LNCaP clone FGC (cell line): ENCODE results near the gene PRKCE.

ENCODE experiments used
- DNase-seq: peaks from one replicate; pipeline ENCODE4 v3.0.0-alpha.2; 2011; ENCODE audit warnings: low read depth
- H3K4me3 ChIP-seq: 2 replicates; pipeline ENCODE4 v1.5.1; 2011; ENCODE audit warnings: mild to moderate bottlenecking, low read depth, low read length, control low read depth
- TF ChIP-seq, protein P1 (sequence below): IDR thresholded peaks from 2 replicates; pipeline ENCODE4 v1.5.1; 2012; ENCODE audit warnings: mild to moderate bottlenecking; ENCODE audit not compliant: control insufficient read depth, insufficient read depth; ENCODE audit errors: extremely low read depth

The PRKCE gene

DNA sequence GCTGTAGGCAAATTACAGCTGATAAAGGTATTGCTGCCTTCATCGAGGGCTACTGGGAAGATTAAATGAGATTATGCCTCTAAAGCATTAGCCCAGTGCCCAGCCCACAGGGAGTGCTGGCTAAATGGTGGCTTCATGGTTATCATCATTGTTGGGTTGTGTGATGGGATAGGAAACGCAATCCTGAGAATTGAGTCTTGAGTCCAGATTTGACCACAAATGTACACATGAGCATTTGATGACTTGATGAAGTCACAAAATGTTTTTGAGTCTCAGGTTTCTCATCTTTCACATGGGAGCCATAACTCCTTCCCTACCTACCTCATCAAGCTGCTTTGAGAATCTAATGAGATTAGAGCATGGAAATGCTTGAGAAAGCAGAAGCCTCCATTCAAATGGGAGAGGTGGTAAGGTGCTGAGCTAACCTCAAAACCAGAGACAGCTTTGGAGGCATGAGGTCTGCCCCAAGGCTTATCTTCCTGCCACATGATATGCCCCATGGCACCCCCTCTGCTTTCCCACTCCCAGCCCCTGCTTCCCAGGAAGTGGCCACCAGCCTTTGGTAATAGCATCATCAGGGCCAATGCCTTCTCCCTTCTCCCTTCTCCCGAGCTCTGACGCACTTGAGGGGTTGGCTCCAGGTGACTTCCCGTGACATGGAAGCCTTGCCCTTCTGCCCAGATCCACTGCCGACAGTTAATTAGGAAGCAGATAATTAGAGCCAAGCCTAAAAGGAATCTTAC lies 496.3 kb downstream of the PRKCE start:
- DNase-seq = no peak
- TF ChIP-seq, protein P1, sequence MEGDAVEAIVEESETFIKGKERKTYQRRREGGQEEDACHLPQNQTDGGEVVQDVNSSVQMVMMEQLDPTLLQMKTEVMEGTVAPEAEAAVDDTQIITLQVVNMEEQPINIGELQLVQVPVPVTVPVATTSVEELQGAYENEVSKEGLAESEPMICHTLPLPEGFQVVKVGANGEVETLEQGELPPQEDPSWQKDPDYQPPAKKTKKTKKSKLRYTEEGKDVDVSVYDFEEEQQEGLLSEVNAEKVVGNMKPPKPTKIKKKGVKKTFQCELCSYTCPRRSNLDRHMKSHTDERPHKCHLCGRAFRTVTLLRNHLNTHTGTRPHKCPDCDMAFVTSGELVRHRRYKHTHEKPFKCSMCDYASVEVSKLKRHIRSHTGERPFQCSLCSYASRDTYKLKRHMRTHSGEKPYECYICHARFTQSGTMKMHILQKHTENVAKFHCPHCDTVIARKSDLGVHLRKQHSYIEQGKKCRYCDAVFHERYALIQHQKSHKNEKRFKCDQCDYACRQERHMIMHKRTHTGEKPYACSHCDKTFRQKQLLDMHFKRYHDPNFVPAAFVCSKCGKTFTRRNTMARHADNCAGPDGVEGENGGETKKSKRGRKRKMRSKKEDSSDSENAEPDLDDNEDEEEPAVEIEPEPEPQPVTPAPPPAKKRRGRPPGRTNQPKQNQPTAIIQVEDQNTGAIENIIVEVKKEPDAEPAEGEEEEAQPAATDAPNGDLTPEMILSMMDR = no peak
- no peak overlapping the region for H3K4me3 ChIP-seq

DNA sequence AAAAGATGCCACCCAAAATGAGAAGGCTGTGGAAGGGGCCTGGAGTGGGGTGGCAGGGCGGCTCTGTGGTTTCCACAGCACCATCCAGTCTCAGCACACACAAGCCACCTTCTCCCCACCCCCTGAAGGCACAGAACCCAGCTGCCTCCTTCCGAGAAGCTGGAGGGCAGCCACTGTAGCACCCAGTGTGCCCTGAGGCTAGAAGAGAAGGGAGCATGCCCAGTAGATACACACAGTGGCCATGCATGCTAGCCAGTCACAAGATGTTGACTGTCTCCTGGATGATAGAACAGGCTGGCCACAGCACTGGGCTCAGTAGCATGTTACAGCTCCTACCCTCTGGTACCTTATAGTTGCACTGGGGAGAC lies 496.9 kb downstream of the PRKCE start:
- no peak overlapping the region for H3K4me3 ChIP-seq
- no peak for DNase-seq
- TF ChIP-seq, protein P1 = no peak

DNA sequence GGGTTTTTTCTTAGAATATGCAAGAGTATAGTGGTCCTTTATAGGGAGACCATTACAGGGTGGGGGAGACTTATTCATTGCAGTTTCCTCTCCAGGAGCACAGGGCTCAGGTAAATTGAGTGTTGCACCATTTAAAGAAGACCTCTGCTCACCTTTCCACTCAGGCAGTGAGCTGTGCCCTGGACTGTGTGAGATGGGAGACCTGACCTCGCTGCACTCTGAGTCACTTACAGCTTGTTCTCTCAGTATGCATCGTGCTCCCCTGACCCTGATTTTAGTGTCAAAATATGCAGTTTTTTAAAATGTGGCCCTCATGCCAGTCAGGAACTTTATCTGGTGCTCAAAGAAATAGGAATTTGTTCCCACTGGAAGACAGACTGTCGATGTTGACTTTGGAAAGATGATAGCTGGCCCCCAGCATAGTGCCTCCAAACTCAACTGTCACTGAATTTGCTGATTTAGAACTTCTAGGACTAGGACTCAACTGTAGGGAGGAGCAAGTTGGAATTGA lies 499.0 kb downstream of the PRKCE start:
- TF ChIP-seq, protein P1 = no peak
- no peak for DNase-seq
- H3K4me3 ChIP-seq = no peak overlapping the region

DNA sequence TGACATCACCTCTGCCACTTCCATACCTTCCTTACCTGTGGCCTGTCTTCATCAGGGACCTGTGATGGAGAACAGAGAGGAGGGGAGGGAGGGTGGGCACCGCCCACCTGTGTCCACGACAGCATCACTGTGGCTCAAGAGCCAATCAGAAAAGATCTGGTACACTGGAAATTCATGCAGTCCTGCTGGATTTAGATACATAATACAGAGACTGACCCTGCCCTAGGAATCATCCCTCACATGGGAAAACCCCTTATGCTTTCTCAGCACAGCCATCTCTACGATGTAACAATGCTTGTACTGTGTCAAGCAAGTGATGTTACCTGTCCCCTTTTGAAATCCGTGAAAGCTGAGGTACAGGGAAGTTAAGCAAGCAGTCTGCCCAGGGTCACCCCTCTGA lies 500.1 kb downstream of the PRKCE start:
- no peak overlapping the region for H3K4me3 ChIP-seq
- TF ChIP-seq, protein P1 = no peak
- no peak for DNase-seq

DNA sequence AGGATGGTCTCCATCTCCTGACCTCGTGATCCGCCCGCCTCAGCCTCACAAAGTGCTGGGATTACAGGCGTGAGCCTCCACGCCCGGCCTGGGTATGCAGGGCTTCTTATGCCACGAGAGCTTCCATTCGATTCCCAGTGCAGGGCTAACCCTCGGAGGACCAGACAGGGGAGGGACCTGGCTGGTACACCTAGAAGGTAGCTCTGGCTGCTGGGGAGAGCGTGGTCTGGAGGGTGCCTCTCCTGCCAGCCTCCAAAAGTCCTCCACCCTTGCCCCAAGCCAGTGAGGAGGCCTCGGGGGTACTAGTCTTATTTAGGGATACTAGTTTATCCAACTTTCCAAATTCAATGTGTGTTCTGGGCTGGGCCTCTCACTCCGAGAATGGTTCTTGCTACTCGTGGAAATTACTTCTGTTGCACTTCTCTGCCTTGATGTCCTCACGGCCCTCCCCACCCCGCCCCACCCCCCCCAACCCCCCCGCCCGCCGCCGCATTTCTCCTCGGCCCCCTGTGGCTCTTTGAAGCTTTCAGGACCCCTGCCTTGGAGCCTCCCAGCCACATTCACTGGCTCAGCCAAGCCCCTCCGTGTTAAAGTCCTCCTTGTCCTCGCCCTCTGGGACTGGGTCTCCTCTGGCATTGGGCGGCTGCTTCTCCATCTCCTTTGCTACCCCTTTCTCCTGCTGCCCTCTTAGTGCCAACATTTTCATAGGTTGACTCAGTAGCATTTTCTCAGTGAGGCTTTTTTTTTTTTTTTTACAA lies 502.7 kb downstream of the PRKCE start:
- no peak overlapping the region for H3K4me3 ChIP-seq
- TF ChIP-seq, protein P1 = no peak
- DNase-seq = no peak

DNA sequence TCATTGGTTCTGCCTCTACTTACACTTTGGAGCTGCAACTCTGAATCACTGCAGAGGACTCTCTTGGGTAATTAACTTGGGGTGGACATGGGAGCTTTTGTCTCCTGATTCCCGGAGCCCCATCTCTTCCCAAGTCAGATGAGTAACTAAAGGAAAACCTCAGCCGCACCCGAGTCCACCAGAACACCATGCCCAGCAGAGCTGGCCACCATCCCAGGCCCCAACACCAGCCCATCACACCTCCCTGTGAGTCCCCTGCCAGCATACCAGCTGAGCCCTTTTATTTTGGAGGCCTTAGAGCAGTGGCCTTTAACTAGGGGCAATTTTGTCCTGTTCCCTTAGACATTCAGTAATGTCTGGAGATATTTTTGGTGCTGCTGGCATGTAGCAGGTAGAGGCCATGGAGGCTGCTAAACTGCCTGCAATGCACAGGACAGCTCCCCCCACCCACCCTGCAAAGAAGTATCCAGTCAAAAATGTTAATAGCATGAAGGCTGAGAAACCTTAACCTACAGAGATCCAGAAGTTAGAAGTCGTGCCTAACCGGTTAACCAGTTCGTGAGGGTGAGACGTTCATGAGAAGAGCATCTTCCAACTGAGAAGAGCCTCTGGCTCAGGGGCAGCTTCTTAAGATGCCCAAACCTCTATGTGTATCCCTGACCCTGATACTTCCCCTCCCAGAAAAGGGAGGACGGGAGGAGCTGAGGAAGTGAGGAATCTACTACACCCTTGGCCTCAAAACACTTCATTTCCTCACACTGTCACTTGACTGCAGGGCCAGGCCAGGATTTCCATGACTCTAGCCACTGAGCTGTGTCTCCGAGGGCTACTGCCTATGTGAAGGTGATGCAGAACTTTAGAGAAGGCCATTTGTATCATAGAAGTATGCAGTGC lies 505.8 kb downstream of the PRKCE start:
- TF ChIP-seq, protein P1 = no peak
- no peak overlapping the region for H3K4me3 ChIP-seq
- DNase-seq = no peak
